Activated CD4-positive, CD25-positive, alpha-beta regulatory T cell treated with anti-CD3 and anti-CD28 coated beads, Interleukin-2, amount 50 U/mL, for 16 hours (primary cell): Measurements from ENCODE around the gene GNG7.
"Not testable (repeated sequence)": the region's sequence is repeated elsewhere in the genome, so short reads cannot be mapped to it uniquely, and the experiment has no call there.

Experiments
- DNase-seq: peaks from one replicate; pipeline ENCODE4 v3.0.0-alpha.2; 2020; ENCODE audit warnings: low read depth, low spot score

GNG7 gene

DNA sequence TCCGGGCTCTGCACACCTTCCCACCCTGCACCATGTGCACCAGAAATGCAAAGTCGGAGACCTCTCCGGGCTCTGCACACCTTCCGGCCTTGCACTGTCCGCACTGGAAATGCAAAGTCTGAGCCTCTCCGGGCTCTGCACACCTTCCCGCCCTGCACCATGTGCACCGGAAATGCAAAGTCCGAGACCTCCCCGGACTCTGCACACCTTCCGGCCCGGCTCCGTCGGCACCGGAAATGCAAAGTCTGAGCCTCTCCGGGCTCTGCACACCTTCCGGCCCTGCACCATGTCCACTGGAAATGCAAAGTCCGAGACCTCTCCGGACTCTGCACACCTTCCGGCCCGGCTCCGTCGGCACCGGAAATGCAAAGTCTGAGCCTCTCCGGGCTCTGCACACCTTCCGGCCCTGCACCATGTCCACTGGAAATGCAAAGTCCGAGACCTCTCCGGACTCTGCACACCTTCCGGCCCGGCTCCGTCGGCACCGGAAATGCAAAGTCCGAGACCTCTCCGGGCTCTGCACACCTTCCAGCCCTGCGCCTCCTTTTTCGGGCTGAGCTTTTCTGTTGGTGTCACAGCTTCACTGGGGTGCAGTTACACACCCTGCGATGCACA lies 59.3 kb downstream of the GNG7 start:
- DNase-seq, result not testable (repeated sequence)

GRCh38 chr19:2641332-2641698 lies 61.2 kb downstream of the GNG7 start:
- DNase-seq, result no peak

DNA sequence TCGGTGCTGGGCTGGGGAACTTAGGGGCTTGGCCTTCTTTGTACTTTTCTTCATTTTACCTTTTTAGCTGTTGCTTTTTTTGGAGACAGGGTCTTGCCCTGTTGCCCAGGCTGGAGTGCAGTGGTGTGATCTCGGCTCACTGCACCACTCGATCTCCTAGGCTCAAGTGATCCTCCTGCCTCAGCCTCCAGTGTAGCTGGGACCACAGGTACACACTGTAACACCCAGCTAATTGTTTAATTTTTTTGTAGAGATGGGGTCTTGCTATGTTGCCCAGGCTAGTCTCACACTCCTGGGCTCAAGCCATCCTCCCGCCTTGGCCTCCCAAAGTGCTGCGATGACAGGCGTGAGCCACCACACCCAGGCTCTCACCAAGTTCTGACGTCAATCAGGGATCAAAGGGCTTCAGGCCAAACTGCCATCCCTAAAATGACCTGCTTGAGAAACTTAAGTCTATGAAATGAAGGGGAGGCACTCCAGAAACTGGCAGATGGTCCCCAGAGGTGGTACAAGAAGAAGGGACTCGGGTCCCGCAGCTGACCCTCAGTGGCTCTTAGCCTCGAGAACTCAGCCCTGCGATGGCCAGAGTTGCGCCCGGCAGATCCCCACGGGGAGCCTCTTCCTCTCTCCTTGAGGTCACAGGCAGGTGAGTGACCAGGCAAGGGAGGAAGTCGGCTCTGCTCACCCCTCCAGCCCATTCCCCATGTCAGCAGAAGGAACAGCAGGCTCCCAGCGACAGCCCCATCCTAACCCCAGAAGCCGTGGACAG lies 61.7 kb downstream of the GNG7 start:
- no peak for DNase-seq

DNA sequence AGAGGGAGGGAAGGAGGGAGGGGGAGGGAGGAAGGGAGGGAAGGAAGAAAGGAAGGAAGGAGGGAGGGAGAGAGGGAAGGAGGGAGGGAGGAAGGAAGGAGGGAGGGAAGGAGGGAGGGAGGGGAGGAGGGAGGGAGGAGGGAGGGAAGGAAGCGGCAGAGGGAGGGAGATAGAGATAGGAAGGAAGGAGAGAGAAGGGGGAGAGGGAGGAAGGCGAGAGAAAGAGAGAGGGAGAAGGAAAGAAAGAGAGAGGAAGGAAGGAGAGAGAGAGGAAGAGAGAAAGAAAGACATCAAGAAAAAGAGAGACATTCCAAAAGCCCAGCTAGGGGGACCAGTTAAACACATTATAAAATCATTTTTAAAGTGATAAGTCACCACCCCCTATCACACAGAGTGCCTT lies 62.5 kb downstream of the GNG7 start:
- DNase-seq, result no peak

DNA sequence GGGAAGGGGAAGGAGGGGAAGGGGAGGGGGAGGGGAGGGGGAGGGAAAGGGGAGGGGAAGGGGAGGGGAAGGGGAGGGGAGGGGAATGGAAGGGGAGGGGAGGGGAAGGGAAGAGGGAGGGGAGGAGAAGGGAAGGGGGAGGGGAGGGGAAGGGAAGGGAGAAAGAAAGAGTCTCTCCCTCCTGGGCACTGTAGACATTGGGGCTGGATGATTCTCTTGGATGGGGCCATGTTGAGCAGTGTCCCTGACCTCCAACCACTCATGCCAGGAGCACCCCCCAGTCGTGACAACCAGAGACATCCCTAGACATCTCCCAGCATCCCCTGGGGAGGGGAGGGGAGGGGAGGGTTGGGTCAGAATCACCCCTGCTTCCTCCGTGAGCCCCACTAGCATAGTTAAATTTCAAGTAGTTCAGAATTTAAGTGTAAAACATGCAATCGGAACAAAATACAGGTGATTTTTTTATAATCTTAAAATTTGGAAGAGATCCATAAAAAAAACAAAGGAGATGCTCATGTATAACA lies 64.0 kb downstream of the GNG7 start:
- no peak for DNase-seq

GRCh38 chr19:2636897-2637683 lies 65.4 kb downstream of the GNG7 start:
- peak; percentile 38 for DNase-seq

DNA sequence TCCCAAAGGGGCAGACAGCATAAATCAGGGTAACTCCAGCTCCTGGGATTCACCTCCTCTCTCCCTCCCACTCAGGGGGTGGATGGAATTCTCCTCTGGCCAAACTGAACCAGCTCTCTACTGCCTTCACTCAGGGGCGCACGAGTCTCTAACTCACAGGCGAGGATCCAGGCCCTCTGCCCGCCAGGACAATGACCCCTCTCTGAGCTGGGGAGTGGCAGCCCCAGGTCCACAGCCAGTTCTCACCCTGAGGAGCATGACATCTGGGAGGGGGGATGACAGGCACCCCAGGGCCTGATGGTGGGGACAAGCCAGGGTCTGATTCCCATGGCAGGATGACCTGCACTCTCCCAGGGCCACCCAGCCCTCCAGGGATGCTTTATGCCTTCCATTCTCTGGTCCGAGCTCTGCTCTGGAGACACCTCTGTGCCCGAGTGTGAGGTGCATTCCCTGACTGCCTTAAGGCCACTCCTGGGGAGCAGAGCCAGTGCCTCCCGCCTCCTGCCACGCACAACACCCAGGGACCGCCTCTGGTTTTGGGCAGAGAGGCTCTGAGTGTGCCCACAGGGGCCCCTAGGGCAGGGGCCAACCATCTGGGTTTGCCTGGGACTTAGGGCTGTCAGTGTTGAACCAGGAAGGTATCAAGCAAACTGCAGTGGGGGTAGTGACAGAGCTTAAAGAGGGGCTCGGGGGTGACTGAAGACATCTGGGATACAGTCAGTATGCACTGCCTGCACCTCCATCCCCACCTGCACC lies 66.2 kb downstream of the GNG7 start:
- no peak for DNase-seq

GRCh38 chr19:2634960-2635359 lies 67.5 kb downstream of the GNG7 start:
- DNase-seq, result no peak

GRCh38 chr19:2634228-2634951 lies 68.1 kb downstream of the GNG7 start:
- no peak for DNase-seq

GRCh38 chr19:2633693-2634075 lies 68.8 kb downstream of the GNG7 start:
- DNase-seq, result no peak

GRCh38 chr19:2631213-2631821 lies 71.2 kb downstream of the GNG7 start:
- no peak for DNase-seq

GRCh38 chr19:2630352-2631001 lies 72.0 kb downstream of the GNG7 start:
- DNase-seq, result no peak

GRCh38 chr19:2629491-2630351 lies 72.8 kb downstream of the GNG7 start:
- no peak for DNase-seq

DNA sequence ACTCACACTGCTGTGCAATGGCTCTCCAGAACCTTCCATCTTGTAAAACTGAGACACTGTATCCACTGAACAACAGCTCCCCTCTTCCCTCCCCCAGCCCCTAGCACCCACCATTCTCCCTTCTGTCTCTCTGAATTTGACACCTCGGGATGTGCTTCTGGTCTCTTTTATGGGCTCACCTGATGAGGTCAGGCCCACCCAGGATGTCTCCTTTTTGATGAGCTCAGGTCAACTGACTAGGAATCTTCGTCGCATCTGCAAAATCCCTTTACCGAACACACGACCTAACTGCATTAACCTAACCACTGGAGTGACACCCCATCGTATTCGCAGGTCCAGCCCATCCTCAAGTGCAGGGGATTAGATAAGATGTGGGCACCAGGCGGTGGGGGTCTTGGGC lies 73.9 kb downstream of the GNG7 start:
- no peak for DNase-seq

DNA sequence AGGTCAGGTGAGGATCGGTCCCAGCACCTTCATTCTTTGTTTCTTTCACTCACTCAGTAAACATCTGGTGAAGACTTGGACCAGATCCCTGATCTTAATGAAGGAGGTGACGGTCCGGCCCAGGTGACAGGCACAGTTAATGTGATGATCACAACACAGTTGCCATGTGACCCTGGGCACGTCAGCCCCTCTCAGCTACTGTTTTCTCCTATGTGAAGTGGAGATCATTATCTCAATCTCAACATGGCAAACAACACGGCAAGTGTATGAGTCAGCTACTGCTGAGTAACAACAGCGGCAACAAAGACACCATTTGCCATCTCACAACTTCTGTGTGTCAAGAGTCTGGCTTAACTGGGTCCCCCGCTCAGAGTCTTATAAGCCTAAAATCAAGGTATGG lies 74.6 kb downstream of the GNG7 start:
- no peak for DNase-seq

DNA sequence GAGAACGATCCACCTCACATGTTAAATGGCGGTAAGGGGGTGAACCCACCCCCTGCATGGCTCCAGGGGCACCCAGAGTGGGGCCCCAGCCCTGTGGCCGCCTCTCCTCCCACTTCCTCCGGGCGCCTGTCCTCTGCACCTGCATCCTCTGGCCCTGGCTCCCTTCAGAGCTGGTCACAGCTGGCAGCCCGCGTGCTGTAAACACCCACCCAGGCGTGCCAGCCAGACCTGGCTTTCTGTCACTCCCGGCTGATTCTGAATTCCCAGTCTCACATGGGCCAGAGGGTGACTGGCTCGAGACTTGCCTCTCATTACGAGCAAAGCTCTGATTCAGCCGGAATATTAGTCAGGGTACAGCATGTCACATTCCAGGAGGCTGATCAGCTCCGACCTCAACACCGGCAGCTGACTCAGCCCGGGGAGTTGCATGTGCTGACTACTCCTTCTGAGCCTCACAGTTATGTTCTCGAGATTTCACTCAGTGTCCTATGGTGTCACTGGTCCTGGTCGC lies 75.1 kb downstream of the GNG7 start:
- DNase-seq, result no peak

GRCh38 chr19:2625434-2625833 lies 77.1 kb downstream of the GNG7 start:
- no peak for DNase-seq

DNA sequence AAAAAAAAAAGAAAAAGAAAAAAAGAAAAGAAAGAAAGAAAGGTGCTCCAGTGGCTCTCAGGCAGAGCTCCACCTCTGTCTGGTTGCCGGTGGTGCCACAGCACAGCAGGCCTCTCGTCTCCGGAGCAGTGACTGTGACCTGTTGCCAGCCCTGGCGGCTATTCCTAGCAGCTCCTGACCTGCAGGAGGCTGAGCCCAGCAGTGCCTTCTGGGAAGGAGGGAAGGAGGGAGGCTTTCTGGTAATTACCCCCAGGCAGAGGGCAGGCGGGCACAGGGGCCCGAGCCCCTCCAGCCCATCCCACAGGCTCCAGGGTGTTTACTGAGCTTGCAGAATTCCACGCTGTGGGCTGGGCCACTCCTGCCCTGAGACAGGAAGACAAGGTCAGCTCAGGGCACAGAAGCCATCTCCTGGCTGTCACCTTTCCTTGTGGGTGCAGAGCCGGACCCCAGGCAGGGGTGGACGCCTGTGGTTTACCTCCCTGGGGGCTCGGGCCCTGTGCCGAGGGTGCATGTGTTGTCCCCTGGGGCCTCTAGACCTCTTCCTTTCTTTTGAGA lies 77.9 kb downstream of the GNG7 start:
- no peak for DNase-seq

DNA sequence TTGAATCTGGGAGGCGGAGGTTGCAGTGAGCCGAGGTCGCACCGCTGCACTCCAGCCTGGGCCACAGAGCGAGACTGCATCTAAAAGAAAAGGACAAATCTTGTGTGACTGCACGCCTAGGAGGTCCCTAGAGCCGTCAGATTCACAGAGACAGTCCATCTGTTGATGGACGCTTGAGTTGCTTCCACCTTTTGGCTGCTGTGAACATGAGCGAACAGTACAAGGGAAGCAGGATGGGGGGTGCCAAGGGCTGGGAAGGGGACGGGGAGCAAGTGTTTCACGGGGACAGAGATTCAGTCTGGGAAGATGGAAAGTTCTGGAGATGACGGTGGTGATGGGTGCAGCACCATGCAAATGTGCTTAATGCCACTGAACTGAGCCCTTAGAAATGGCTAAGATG lies 78.7 kb downstream of the GNG7 start:
- DNase-seq, result no peak
